RWPE2 (cell line): ENCODE data around the gene RNF19B.

Experiments used
- ATAC-seq: fragments of 200-7000 bp; cut with Tn5 transposase; 3 replicates; pipeline ENCODE4 v1.9.1; 2021; ENCODE audit warnings: low read depth
- DNase-seq: peaks from one replicate; pipeline ENCODE4 v3.0.0-alpha.2; 2020; ENCODE audit warnings: low spot score
- H3K27ac ChIP-seq: fragments of 450-650 bp; 2 replicates; pipeline ENCODE4 v1.5.1; 2017; ENCODE audit warnings: mild to moderate bottlenecking; ENCODE audit not compliant: poor library complexity, severe bottlenecking
- H3K27me3 ChIP-seq: fragments of 250-450 bp; sonication (Bioruptor Pico); 2 replicates; pipeline ENCODE4 v1.5.1; 2021; ENCODE audit warnings: mild to moderate bottlenecking, moderate library complexity; ENCODE audit not compliant: insufficient read depth, poor library complexity, severe bottlenecking
- H3K36me3 ChIP-seq: fragments of 250-450 bp; sonication (Bioruptor Pico); 2 replicates; pipeline ENCODE4 v1.5.1; 2020; ENCODE audit warnings: low read depth, mild to moderate bottlenecking, moderate library complexity
- H3K4me1 ChIP-seq: fragments of 250-450 bp; sonication (Bioruptor Pico); 2 replicates; pipeline ENCODE4 v1.5.1; 2021; ENCODE audit warnings: mild to moderate bottlenecking, moderate library complexity; ENCODE audit not compliant: insufficient read depth, poor library complexity, severe bottlenecking
- H3K4me3 ChIP-seq: fragments of 250-450 bp; sonication (Bioruptor Pico); 2 replicates; pipeline ENCODE4 v1.5.1; 2021; ENCODE audit warnings: mild to moderate bottlenecking, moderate library complexity; ENCODE audit not compliant: severe bottlenecking
- H3K9me3 ChIP-seq: fragments of 250-450 bp; sonication (Bioruptor Pico); 2 replicates; pipeline ENCODE4 v1.5.1; 2021; ENCODE audit warnings: mild to moderate bottlenecking, moderate library complexity; ENCODE audit not compliant: severe bottlenecking
- TF ChIP-seq, protein P1 (sequence below): fragments of 450-650 bp; IDR thresholded peaks from one replicate; pipeline ENCODE4 v1.5.1; 2017; ENCODE audit warnings: mild to moderate bottlenecking, moderate library complexity; ENCODE audit not compliant: poor library complexity, severe bottlenecking

RNF19B gene

DNA sequence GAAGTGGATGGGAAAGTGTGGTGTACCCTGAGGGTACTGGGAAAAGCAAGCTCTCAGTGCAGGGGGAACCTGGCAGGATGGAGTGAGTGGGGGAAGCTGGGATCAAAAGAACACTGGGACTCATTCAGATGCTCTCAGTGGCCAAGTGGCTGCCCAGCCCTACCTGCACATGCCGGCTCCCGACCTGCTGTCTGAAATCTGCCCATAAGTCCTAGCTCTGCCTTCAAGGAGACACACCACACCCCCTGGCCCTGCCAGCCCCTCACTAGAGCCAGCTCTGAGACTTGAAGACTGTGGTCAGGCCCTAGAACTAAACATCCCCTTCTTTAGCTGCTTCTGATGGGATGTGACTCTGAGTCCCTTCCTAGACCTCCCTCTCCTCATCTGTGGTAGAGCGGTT is 65.7 kb downstream of the RNF19B start:
- H3K27ac ChIP-seq, result no peak overlapping the region
- no peaks in the 10 kb centered on the region for H3K9me3 ChIP-seq
- H3K36me3 ChIP-seq, result no peaks in the 10 kb centered on the region
- no peak overlapping the region for H3K4me3 ChIP-seq
- DNase-seq (no peak), ATAC-seq (no peak)
- H3K27me3 ChIP-seq, result no peaks in the 10 kb centered on the region
- no peaks in the 10 kb centered on the region for H3K4me1 ChIP-seq
- TF ChIP-seq, protein P1, sequence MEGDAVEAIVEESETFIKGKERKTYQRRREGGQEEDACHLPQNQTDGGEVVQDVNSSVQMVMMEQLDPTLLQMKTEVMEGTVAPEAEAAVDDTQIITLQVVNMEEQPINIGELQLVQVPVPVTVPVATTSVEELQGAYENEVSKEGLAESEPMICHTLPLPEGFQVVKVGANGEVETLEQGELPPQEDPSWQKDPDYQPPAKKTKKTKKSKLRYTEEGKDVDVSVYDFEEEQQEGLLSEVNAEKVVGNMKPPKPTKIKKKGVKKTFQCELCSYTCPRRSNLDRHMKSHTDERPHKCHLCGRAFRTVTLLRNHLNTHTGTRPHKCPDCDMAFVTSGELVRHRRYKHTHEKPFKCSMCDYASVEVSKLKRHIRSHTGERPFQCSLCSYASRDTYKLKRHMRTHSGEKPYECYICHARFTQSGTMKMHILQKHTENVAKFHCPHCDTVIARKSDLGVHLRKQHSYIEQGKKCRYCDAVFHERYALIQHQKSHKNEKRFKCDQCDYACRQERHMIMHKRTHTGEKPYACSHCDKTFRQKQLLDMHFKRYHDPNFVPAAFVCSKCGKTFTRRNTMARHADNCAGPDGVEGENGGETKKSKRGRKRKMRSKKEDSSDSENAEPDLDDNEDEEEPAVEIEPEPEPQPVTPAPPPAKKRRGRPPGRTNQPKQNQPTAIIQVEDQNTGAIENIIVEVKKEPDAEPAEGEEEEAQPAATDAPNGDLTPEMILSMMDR, result no peak

DNA sequence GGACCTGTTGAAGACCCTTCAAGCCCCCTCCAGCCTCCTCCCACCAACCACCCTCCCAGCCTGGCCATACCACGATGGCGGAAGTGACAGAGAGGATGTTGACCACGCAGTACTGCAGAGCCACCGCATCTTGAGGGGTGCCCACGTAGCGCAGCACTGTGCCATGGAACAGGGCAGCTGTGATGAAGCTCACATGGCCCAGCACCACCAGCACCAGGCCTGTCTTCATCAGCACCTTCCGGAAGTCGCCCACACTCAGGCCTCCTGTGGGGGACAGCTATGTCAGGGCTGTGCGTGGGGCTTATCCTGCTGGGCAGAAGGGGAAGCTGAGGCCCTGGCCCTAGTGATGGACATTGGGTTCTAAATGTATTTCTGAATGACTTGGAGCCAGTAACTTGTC is 66.6 kb downstream of the RNF19B start:
- H3K4me3 ChIP-seq, result no peak overlapping the region
- H3K27me3 ChIP-seq, result no peaks in the 10 kb centered on the region
- ATAC-seq, result no peak

DNA sequence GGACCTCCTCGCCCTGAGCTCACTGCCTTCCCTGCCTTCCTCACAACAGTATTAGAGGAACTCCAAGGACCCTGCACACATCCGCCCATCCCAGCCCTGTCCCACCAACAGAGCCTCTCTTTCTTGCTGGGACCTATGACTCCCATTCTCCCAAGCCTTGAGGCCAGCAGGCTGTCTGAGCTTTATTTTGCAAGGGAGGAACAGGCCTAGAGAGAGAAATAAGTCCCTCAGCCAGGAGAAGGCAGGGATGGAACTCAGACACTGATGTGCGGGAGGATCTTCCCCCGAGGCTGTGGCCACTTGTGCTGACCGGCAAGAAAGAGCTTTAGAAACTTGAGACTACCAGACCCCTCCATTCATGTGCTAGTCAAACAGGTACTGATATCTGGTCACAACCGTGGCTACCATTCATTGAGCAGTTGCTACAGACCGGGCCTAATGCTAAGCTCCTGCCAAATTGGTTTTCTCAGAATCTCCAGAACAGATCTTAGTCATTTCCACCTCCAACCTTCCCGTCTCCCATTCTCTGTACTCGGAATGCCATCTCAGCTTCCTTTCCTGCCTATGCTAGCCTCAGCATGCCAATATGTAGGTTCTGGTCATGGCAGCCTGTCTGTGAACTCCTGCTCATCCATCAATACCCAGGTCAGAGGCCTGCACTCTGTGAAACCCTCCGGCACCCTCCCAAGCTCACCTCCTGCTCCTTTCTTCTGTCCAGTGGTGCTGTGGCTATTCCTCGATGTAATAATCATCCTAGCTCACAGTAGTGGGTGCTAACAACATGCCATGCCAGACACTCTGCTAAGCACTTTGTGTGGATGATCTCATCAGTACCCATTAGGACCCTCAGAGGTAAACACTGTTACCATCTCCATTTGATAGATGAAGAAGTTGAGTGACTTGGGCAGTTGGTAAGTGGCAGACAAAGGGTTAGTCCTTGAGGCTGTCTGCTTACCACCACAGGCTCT is 67.2 kb downstream of the RNF19B start:
- H3K27me3 ChIP-seq, result no peaks in the 10 kb centered on the region

More for the DNA sequence above, 66.6 kb downstream of the RNF19B start:
- H3K27ac ChIP-seq, result no peak overlapping the region
- H3K9me3 ChIP-seq, result no peaks in the 10 kb centered on the region
- H3K4me1 ChIP-seq, result no peaks in the 10 kb centered on the region
- no peak for DNase-seq
- TF ChIP-seq, protein P1, result no peak
- H3K36me3 ChIP-seq, result no peaks in the 10 kb centered on the region

GRCh38 chr1:32896451-32896850 is 68.2 kb downstream of the RNF19B start:
- no peaks in the 10 kb centered on the region for H3K9me3 ChIP-seq
- no peak for ATAC-seq
- DNase-seq, result no peak
- no peak overlapping the region for H3K27ac ChIP-seq
- TF ChIP-seq, protein P1, result no peak
- no peaks in the 10 kb centered on the region for H3K36me3 ChIP-seq
- no peak overlapping the region for H3K4me3 ChIP-seq
- H3K4me1 ChIP-seq, result no peaks in the 10 kb centered on the region
- no peaks in the 10 kb centered on the region for H3K27me3 ChIP-seq

More for the DNA sequence above, 67.2 kb downstream of the RNF19B start:
- H3K9me3 ChIP-seq, result no peaks in the 10 kb centered on the region
- no peak overlapping the region for H3K4me3 ChIP-seq
- H3K27ac ChIP-seq, result no peak overlapping the region
- ATAC-seq, result no peak
- DNase-seq, result no peak
- H3K36me3 ChIP-seq, result no peaks in the 10 kb centered on the region
- TF ChIP-seq, protein P1, result no peak
- no peaks in the 10 kb centered on the region for H3K4me1 ChIP-seq
